DOHH2 (cell line): ENCODE results near the gene GTF2A1.

Source experiments
- CTCF ChIP-seq: fragments of 200-600 bp; sonication (generic); IDR thresholded peaks from one replicate; pipeline ENCODE4 v1.5.1; 2014; ENCODE audit warnings: antibody characterized with exemption, mild to moderate bottlenecking, low read depth, low read length; ENCODE audit not compliant: poor library complexity, severe bottlenecking
- EZH2phosphoT487 ChIP-seq: fragments of 200-600 bp; sonication (generic); IDR thresholded peaks from 2 replicates; pipeline ENCODE4 v1.6.1; 2017; ENCODE audit warnings: borderline replicate concordance, mild to moderate bottlenecking, antibody characterized with exemption, low read length, moderate library complexity, mixed read lengths

GRCh38 chr14:81205639-81206038 lies 15.1 kb downstream of the GTF2A1 start:
- TF ChIP-seq CTCF (no peak), EZH2phosphoT487 (no peak)
